Measurements from ENCODE around the gene GALNT13.

Gene GALNT13

DNA sequence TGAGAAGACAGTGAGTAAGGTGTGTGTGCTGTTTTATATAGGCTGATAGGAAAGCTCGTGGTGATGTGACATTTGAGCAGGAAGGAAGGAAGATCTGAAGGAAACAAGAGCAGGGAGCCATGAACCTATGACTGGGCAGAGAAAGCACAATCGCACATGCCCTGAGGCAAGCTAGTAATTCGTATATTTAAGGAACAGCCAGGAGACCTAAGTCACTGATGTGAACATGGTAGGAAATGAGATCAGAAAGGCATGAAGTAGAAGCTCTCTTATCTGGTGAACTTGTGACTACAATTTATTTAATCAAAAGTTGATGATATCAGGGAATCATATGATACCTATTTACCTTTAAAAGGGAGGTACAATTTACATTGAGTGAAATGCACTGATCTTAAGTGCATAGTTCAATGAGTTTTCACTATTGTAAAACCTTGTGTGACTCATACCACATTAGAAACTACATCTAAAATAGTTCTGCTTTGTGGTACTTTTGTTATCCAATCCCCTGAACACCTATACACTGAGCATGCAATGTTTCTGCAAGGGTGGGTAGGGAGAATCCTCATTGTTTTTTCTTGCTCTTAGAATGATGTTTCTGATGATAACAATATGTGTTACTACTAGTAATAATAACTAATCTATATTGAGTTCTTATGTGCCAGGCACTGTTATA, 67.5 kb downstream of the GALNT13 start:
- no peak for DNase-seq (ENCODE audit: low read depth)
- TF ChIP-seq, protein P1, sequence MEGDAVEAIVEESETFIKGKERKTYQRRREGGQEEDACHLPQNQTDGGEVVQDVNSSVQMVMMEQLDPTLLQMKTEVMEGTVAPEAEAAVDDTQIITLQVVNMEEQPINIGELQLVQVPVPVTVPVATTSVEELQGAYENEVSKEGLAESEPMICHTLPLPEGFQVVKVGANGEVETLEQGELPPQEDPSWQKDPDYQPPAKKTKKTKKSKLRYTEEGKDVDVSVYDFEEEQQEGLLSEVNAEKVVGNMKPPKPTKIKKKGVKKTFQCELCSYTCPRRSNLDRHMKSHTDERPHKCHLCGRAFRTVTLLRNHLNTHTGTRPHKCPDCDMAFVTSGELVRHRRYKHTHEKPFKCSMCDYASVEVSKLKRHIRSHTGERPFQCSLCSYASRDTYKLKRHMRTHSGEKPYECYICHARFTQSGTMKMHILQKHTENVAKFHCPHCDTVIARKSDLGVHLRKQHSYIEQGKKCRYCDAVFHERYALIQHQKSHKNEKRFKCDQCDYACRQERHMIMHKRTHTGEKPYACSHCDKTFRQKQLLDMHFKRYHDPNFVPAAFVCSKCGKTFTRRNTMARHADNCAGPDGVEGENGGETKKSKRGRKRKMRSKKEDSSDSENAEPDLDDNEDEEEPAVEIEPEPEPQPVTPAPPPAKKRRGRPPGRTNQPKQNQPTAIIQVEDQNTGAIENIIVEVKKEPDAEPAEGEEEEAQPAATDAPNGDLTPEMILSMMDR (IDR thresholded peaks at IDR 0.05; ENCODE audit: low read depth, low read length, missing control alignments): no peak
- no peak overlapping the region for H3K4me3 ChIP-seq (ENCODE audit: low read depth, low read length)
- in situ Hi-C loops (cut with HindIII; ENCODE audit: low sequenced_read_pairs): no loop called here

DNA sequence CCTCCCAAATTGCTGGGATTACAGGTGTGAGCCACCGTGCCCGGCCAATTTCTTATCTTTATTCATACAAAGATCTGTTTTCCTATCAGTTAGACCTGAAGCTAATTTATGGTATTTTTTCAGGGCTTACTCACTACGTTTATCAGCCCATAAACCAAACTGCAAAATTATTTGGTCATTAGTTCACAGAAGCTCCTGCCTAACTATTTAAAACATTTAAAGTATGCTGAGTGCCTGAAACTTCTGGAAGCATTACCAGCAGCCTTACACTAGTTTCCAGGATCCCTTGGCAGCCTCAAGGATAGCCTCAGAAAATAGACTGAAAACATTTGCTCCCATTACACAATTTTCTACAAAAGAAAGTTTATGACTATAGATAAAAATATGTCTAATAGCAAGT, 68.8 kb downstream of the GALNT13 start:
- in situ Hi-C loops (cut with HindIII; ENCODE audit: low sequenced_read_pairs): no loop called here
- DNase-seq (ENCODE audit: low read depth): peak; percentile 33
- no peak overlapping the region for H3K4me3 ChIP-seq (ENCODE audit: low read depth, low read length)
- TF ChIP-seq, protein P1 (IDR thresholded peaks at IDR 0.05; ENCODE audit: low read depth, low read length, missing control alignments): no peak

GRCh38 chr2:153944800-153945199, 73.1 kb downstream of the GALNT13 start:
- TF ChIP-seq, protein P1 (IDR thresholded peaks at IDR 0.05; ENCODE audit: low read depth, low read length, missing control alignments): no peak
- in situ Hi-C loops (cut with HindIII; ENCODE audit: low sequenced_read_pairs): no loop called here
- no peak for DNase-seq (ENCODE audit: low read depth)
- no peak overlapping the region for H3K4me3 ChIP-seq (ENCODE audit: low read depth, low read length)

DNA sequence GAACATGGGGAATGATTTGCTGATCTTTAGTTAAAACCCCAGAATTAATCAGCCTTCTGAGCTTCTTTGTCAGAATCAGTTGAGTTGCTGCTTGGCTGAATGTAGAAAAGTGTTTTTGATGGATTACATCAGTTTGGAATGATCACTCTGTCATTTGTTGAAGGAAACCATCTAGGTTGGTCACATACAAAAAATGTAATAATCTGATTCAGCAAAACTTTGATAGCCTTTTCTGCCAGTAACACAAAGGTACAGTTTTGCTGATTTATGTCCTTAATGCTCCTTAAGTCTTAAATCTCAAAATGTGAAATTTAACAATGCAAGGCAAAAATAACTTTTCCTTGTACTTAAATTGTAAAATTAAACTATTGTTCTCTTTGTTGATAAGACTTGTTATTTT, 74.3 kb downstream of the GALNT13 start:
- TF ChIP-seq, protein P1 (IDR thresholded peaks at IDR 0.05; ENCODE audit: low read depth, low read length, missing control alignments): no peak
- DNase-seq (ENCODE audit: low read depth): no peak
- no peak overlapping the region for H3K4me3 ChIP-seq (ENCODE audit: low read depth, low read length)
- in situ Hi-C loops (cut with HindIII; ENCODE audit: low sequenced_read_pairs): no loop called here

DNA sequence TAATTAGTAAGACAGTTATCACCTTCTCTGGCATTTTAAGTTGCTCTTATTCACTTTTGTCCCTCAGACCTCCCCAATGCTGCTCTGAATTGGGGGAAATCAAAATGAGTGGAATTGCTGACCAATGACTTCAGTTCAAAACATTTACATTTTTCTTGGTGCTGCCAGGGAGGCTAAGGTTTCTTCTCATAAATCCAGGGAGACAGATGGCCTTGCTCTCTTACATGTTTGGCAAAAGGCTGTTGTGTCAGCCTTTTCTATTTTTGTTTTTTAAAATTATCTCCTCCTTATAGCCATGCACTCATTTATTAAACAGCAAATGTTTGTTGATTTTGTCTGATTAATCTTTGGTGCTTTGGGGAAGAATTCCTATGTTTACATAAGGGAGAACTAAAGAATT, 82.0 kb downstream of the GALNT13 start:
- no peak for DNase-seq (ENCODE audit: low read depth)
- in situ Hi-C loops (cut with HindIII; ENCODE audit: low sequenced_read_pairs): no loop called here
- H3K4me3 ChIP-seq (ENCODE audit: low read depth, low read length): no peak overlapping the region
- TF ChIP-seq, protein P1 (IDR thresholded peaks at IDR 0.05; ENCODE audit: low read depth, low read length, missing control alignments): no peak

DNA sequence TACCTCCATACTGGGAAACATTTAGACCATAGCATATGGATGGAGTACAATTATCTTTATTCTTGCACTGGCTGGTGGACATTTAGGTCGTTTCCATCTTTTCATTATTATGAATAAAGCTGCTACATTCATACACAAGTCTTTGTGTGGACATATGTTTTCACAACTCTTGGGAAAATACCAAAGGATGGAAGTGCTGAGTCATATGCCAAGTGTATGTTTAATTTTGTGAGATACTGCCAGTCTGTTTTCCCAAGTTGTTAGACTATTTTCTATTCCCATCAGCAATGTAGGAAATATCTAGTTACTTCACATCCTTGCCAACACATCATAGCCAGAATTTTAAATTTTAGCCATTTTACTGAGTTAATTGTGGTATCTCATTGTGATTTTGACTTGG, 91.5 kb downstream of the GALNT13 start:
- no peak for DNase-seq (ENCODE audit: low read depth)
- TF ChIP-seq, protein P1 (IDR thresholded peaks at IDR 0.05; ENCODE audit: low read depth, low read length, missing control alignments): no peak
- in situ Hi-C loops (cut with HindIII; ENCODE audit: low sequenced_read_pairs): no loop called here
- no peak overlapping the region for H3K4me3 ChIP-seq (ENCODE audit: low read depth, low read length)

Measured in astrocyte of the cerebellum (primary cell).